SIG-M5 treated with dmso at 0.1 percent for 504 hours (cell line): Measurements from ENCODE around the gene RND1.
A peak's percentile ranks its signal among the peaks of the same experiment; 100 is the strongest.
"Not testable (repeated sequence)": the region's sequence is repeated elsewhere in the genome, so short reads cannot be mapped to it uniquely, and the experiment has no call there.

Experiments
- DNase-seq: peaks from one replicate; lab custom pipeline; 2025; ENCODE audit not compliant: unreplicated experiment; lab: John Stamatoyannopoulos, UW

RND1 gene

GRCh38 chr12:48865281-48866051, at the start of gene RND1:
Gene RND1, minus strand, starts transcription at chr12:48865870. Its CDS starts 103 bp downstream, at chr12:48865767.
- peak; percentile 86 for DNase-seq

- no peak for DNase-seq
Measured at GRCh38 chr12:48910196-48910595, 44.5 kb upstream of the RND1 start.

GRCh38 chr12:48909698-48910097, 44.0 kb upstream of the RND1 start:
- DNase-seq = not testable (repeated sequence)

GRCh38 chr12:48907245-48907644, 41.6 kb upstream of the RND1 start:
- no peak for DNase-seq

GRCh38 chr12:48903982-48904411, 38.3 kb upstream of the RND1 start:
- peak; percentile 84 for DNase-seq

GRCh38 chr12:48903363-48903981, 37.8 kb upstream of the RND1 start:
- no peak for DNase-seq

- no peak for DNase-seq
Measured at GRCh38 chr12:48901278-48901677, 35.6 kb upstream of the RND1 start.

GRCh38 chr12:48899651-48900050, 34.0 kb upstream of the RND1 start:
- no peak for DNase-seq

GRCh38 chr12:48894271-48894670, 28.6 kb upstream of the RND1 start:
- no peak for DNase-seq

GRCh38 chr12:48890657-48891418, 25.2 kb upstream of the RND1 start:
- DNase-seq = peak; percentile 64

- DNase-seq = no peak
Measured at GRCh38 chr12:48889679-48890078, 24.0 kb upstream of the RND1 start.

GRCh38 chr12:48883305-48884161, 17.9 kb upstream of the RND1 start:
- DNase-seq = no peak

GRCh38 chr12:48882972-48883304, 17.3 kb upstream of the RND1 start:
- no peak for DNase-seq

GRCh38 chr12:48882315-48882687, 16.6 kb upstream of the RND1 start:
- peak; percentile 18 for DNase-seq

GRCh38 chr12:48881686-48882314, 16.1 kb upstream of the RND1 start:
- no peak for DNase-seq

GRCh38 chr12:48880647-48881046, 15.0 kb upstream of the RND1 start:
- no peak for DNase-seq

GRCh38 chr12:48878548-48878947, 12.9 kb upstream of the RND1 start:
- no peak for DNase-seq

- no peak for DNase-seq
Measured at GRCh38 chr12:48875944-48876515, 10.4 kb upstream of the RND1 start.

- not testable (repeated sequence) for DNase-seq
Measured at GRCh38 chr12:48873534-48873933, 7.9 kb upstream of the RND1 start.

- DNase-seq = no peak
Measured at GRCh38 chr12:48873096-48873495, 7.4 kb upstream of the RND1 start.
